ENCODE data around the gene ACMSD.

DNA sequence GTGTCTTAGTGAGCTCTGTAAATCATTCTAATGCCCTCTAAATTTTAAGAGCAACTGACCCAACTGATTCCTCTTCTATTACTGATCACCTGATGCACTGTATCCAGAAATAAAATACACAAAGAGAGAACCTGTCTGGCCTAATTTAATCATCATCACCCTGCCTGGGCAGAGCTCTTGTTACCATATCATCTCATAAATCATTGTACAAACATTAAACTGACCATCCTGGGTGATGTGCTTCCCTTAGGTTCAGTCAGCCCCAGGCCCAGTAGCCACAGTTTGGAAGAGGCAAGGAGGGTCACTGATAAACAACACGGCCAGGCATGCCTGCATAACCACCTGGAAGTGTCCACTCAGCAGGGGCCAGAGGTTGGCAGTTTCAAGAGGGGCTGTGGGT is 22.7 kb upstream of the ACMSD start:
- TF ChIP-seq, protein P1, sequence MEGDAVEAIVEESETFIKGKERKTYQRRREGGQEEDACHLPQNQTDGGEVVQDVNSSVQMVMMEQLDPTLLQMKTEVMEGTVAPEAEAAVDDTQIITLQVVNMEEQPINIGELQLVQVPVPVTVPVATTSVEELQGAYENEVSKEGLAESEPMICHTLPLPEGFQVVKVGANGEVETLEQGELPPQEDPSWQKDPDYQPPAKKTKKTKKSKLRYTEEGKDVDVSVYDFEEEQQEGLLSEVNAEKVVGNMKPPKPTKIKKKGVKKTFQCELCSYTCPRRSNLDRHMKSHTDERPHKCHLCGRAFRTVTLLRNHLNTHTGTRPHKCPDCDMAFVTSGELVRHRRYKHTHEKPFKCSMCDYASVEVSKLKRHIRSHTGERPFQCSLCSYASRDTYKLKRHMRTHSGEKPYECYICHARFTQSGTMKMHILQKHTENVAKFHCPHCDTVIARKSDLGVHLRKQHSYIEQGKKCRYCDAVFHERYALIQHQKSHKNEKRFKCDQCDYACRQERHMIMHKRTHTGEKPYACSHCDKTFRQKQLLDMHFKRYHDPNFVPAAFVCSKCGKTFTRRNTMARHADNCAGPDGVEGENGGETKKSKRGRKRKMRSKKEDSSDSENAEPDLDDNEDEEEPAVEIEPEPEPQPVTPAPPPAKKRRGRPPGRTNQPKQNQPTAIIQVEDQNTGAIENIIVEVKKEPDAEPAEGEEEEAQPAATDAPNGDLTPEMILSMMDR (IDR thresholded peaks at IDR 0.05), result no peak
- no peak for TF ChIP-seq POLR2A (IDR thresholded peaks at IDR 0.05)
